Islet precursor cell (in vitro differentiated cells): ENCODE results near the gene KRTAP10-11.
"Not testable (repeated sequence)": the region's sequence is repeated elsewhere in the genome, so short reads cannot be mapped to it uniquely, and the experiment has no call there.

Experiments
- DNase-seq: peaks from one replicate; pipeline ENCODE4 v3.0.0-alpha.2; 2018

KRTAP10-11 gene

DNA sequence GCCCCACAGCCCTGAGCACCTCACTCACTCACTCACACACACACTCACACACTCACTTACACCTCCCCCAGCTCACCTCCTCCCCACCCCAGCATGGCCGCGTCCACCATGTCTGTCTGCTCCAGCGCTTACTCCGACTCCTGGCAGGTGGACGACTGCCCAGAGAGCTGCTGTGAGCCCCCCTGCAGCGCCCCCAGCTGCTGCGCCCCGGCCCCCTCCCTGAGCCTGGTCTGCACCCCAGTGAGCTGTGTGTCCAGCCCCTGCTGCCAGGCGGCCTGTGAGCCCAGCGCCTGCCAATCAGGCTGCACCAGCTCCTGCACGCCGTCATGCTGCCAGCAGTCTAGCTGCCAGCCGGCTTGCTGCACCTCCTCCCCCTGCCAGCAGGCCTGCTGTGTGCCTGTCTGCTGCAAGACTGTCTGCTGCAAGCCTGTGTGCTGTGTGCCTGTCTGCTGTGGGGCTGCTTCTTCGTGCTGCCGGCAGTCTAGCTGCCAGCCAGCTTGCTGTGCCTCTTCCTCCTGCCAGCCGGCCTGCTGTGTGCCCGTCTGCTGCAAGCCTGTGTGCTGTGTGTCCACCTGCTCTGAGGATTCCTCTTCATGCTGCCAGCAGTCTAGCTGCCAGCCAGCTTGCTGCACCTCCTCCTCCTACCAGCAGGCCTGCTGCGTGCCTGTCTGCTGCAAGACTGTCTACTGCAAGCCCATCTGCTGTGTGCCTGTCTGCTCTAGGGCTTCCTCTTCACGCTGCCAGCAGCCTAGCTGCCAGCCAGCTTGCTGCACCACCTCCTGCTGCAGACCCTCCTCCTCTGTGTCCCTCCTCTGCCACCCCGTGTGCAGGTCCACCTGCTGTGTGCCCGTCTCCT, at the start of gene KRTAP10-11:
Gene KRTAP10-11, plus strand, starts transcription at position 49 of the 856 bp plus-strand sequence. Its CDS starts 45 bp downstream, at position 94.
- DNase-seq, result not testable (repeated sequence)

DNA sequence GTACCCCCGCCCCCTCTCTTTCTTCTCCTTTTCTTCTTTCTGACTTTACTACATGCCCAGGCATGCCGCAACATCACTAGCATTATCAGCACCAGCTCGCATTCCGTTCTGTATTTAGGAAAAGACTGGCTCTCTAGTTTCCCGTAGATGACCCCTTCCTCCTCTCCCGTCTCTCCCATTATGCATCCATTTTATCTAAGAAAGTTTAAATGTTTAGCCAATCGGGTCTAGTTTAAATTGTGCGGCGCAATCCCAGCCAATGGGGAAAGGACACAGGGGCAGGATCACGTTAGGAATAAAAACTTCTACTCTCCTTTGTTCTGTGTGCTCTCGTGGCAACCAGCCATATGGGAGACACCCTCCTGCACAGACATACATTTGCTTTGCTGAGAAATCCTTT, 48.2 kb upstream of the KRTAP10-11 start:
- no peak for DNase-seq

DNA sequence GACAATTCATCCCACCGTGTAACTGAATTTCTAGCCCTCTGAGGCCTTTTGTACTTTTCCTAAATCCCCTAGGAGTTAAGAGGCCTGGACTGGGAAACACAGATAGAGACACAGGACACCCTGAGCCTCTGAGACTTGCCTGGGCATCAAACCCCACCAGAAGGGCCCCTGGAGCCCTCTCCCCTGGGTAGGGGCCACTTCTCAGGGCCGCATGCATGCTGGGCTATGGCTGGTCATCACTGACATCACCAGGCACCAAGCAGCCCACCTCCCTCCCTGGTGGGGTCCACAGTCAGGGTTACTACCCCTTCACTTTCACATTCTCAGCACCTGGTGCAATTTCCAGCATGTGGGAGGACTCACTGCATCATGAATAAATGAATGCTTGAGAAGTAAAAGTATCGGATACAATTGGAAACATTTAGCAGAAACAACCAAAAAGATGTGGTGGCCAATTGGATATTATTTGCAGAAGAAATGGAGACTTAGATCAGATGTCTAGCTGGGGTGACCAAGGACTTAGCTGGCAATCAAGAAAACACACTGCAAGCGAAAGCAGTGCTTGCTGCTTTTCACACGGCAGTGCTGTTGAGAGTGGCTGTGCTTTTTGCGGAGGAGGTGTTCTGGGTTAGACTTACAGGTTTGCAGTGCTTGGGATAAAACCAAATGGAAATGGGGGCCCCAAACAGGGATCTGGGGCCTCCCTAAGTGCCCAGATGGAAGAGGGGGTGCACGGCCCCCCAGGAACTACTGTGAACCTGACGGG, 46.8 kb upstream of the KRTAP10-11 start:
- no peak for DNase-seq

DNA sequence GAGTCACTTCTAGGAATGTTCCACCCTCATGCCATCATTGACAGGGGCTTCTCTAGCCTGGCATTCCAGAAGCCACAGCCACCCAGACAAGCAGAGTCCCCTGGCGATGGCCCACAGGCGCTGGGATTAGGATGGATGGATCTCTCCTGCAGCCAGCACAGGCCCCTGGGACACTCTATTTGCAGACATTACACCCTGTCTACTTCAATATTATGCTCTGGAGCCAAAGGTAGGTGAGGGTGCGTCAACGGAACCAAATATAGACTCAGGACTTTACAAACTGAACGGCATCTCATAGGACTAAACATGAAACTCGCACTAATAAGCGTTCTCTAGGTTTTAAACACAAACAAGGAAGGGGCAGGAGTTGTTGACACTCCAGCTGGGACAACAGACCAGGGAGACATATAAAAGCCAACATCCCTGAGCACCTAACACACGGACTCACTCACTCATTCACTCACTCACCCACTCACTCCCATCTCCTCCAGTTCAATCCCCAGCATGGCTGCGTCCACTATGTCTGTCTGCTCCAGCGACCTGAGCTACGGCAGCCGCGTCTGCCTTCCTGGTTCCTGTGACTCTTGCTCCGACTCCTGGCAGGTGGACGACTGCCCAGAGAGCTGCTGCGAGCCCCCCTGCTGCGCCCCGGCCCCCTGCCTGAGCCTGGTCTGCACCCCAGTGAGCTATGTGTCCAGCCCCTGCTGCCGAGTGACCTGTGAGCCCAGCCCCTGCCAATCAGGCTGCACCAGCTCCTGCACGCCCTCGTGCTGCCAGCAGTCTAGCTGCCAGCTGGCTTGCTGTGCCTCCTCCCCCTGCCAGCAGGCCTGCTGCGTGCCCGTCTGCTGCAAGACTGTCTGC, 45.9 kb upstream of the KRTAP10-11 start, which contains the start of gene KRTAP10-7:
Gene KRTAP10-7, plus strand, starts transcription at position 480 of the 861 bp plus-strand sequence. Its CDS starts 25 bp downstream, at position 505.
- DNase-seq, result not testable (repeated sequence)

- DNase-seq, result not testable (repeated sequence)
These were observed 45.1 kb upstream of the KRTAP10-11 start for GRCh38 chr21:44601091-44601490.

GRCh38 chr21:44601596-44602462, 44.4 kb upstream of the KRTAP10-11 start:
- DNase-seq, result no peak

GRCh38 chr21:44602463-44602850, 43.8 kb upstream of the KRTAP10-11 start:
- no peak for DNase-seq

DNA sequence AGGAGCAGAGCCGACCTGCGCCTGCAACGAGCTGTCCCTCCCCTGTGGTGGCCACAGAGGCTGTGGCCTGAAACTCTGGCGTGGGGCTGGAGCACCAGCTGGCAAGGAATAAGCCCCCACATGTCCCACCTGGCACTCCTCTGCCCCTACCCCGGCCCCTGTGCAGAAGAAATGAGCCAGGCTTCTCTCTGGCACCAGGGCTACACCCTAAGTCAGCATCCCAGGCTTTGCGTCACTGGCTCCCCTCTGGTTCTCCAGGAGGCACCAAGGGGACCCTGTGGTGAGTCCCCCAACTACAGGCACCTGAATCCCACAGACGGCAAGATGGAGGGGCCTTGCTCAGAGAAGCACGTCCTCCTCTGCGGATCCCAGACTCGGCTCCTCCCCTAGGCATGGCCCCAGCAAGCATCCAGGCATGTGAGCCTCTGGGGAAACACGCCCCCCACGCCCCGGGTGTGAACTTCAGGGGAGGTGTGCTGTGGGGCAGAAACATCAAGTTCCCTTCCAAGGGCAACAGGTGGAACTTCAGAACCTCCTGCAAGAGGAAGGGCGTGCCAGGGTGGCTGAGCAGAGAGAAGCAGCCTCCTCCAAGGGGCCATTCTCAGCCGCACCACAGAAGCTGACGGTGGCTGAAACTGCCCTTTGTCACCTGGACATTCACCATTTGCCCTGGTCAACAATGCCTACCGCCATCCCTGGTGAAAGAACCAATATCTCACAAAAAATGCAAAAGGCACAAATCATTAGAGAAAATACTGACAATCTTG, 42.9 kb upstream of the KRTAP10-11 start:
- DNase-seq, result no peak

DNA sequence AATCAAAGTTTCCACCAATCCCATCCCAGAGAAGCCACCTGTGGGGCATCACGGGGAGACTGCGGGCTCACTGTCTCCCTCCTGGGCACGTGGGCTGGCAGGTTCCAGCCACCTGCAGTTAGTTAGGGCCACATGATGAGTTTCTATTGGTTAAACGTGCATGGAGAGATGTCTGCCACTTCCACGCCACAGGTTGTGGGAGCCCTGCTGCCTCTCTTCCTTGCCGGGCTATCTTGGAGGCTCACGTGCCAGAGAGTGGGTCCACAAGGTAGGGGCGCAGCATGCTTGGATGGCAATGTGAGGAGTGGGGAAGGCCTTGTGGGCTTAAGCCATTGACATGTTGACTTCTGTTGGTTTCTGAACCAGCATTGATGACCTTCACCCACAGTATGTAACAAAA, 42.3 kb upstream of the KRTAP10-11 start:
- no peak for DNase-seq

DNA sequence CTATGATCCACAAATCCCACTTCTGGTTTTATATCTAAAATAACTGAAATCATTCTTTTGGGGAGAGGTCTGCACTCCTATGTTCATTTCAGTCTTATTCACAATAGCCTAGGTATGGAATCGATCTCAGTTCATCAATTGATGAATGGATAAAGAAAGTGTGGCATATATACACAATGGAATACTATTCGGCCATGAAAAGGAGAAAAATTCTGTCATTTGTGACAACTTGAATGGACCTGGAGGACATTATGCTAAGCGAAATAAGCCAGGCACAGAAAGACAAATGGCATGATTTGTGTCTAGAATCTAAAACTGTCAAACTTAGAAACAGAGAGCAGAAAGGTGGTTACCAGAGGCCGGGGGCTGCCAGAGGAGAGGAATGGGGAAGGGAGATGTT, 39.7 kb upstream of the KRTAP10-11 start:
- no peak for DNase-seq

DNA sequence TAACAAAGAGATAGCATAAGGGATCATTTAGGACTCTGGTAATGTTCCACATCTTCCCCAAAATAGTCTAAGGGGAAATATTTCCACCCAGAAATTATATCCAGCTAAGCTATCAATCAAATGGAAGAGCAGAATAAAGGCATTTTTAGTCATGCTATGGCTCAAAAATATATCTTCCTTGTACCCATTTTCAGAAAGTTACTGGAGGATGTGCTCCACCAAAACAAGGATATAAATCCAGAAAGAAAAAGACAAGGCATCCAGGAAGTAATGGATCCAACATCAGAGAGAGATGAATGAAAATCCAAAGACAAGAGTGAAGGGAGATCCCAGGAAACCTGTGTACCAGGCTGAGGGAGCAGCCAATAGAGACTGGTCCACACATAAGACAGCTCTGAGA, 37.0 kb upstream of the KRTAP10-11 start:
- DNase-seq, result no peak

- DNase-seq, result not testable (repeated sequence)
These were observed 35.9 kb upstream of the KRTAP10-11 start for GRCh38 chr21:44610157-44610843.

DNA sequence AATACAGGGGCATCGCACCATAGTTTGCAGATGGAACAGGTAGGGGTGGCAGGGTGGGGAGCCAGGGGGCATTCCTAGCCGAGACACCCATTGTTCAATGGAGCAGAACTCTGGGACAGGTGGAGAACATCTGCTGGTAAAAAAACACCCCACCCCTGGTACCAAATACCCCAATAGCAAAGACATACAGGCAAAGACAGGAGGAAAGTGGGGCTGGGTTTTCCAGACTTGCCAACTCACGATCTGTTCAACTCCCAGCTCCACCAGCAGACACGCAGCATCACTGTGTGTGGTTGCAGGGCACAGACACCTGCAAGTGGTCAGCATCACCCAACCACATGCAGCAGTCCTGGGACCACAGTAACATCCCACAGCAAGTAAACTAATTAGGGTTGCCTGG, 34.7 kb upstream of the KRTAP10-11 start:
- no peak for DNase-seq

GRCh38 chr21:44612029-44612486, 34.2 kb upstream of the KRTAP10-11 start, which contains the start of gene KRTAP10-8:
Gene KRTAP10-8, plus strand, starts transcription at chr21:44612079. Its CDS starts 22 bp downstream, at chr21:44612101.
- no peak for DNase-seq

DNA sequence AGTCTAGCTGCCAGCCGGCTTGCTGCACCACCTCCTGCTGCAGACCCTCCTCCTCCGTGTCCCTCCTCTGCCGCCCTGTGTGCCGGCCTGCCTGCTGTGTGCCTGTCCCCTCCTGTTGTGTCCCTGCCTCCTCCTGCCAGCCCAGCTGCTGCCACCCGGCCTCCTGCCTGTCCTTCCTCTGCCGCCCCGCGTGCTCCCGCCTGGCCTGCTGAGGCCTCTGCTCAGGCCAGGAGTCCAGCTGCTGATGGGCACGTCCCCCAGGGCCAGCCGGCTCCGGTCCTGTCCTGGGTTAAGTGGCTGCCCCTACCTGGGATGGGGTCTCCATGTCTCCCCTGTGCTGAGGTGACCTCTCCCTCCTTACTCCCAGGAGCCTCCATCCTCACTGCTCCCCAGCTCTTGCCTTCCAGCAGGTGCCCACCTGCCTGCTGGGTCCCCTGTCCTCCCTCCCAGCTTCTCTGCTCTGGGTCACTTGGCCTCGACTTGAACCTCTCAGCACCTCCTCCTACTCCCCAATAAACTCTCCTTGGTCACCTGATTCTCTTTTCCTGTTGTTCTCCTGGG, 33.5 kb upstream of the KRTAP10-11 start:
- DNase-seq, result no peak

DNA sequence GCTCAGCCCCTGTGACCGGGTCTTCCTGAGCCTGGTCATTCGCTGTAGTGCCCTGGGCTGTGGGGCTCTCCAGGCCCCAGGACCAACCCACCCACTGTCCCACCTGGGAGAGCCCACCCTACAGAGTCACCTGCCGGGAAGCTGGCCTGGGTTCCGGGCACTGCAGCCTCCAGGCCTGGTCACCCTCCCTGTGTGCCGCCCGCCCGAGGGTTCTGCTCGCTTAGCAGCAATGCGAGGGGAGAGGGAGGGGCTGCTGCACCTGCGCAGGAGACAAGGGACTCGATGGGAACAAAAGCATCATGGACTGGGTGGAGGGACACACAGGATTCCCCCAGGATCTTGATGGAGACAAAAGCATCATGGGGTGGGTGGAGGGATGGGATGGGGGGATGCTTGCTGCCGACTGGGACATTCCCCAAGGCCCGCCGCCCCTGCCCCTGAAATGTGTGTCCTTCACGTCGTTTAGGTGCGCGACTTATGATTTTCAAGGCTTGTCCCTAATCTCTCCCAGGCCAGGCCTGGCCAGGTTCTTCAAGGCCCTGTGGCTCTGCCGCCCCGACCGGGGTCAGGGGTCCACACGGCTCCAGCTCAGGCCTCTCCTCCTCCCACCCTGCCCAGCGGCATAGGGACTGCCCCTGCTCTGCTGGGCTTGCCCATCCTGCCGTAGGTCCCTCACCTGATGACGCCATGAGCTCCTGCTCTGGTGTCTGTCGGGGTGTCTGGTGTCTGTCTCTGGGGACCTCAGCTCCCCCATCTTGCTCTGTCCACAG, 32.6 kb upstream of the KRTAP10-11 start:
- DNase-seq, result no peak

- no peak for DNase-seq
These were observed 32.0 kb upstream of the KRTAP10-11 start for GRCh38 chr21:44614161-44614631.

GRCh38 chr21:44614961-44615391, 31.2 kb upstream of the KRTAP10-11 start:
- no peak for DNase-seq

GRCh38 chr21:44615466-44615865, 30.7 kb upstream of the KRTAP10-11 start:
- DNase-seq, result no peak
